Brain pericyte (primary cell): ENCODE measurements around the gene MRPS6.
A peak's percentile ranks its signal among the peaks of the same experiment; 100 is the strongest.

Source experiments
- DNase-seq: peaks from one replicate; pipeline ENCODE4 v3.0.0-alpha.2; 2012; ENCODE audit warnings: low read depth, low spot score

The MRPS6 gene

DNA sequence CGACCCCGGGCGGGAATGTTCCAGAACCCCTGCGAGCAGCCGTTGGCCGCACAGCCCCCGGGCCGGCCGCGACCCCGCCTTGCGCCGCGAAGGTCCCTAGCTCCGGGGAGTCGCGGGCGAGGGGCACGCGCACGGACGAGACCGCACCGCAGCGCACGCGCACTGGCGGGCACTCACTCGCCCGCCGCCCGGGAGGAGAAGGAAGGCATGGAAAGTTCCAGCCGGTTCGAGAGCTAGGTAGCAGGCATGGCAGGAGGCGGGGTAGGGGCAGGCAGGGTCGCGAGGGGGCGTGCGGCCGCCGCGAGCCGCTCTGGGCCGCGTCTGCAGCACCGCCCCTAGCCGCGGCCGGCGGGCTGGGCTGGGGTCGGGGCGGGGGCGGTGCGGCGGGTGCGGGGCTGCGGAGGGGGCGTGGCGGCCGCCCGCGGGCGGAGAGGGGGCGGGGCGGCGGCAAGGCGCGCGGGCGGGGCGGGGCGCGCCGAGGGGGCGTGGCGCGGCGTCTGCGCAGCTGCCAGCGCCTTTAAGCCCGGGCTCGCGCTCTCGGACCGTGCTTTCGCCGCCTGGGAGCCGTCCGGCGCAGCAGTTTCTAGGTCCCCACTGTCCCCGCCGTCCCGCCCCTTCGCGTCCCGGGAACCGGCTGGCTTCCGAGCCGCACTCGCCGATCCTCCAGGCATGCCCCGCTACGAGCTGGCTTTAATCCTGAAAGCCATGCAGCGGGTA, at the start of gene MRPS6, which contains the start of gene SLC5A3:
Gene MRPS6 (plus strand): TSS at position 547 of the 717 bp plus-strand sequence. CDS start 123 bp downstream, at position 670.
Gene SLC5A3 (plus strand): TSS at position 547 of the 717 bp plus-strand sequence. CDS start 21,621 bp downstream, outside the sequence.
- peak; percentile 29 for DNase-seq

DNA sequence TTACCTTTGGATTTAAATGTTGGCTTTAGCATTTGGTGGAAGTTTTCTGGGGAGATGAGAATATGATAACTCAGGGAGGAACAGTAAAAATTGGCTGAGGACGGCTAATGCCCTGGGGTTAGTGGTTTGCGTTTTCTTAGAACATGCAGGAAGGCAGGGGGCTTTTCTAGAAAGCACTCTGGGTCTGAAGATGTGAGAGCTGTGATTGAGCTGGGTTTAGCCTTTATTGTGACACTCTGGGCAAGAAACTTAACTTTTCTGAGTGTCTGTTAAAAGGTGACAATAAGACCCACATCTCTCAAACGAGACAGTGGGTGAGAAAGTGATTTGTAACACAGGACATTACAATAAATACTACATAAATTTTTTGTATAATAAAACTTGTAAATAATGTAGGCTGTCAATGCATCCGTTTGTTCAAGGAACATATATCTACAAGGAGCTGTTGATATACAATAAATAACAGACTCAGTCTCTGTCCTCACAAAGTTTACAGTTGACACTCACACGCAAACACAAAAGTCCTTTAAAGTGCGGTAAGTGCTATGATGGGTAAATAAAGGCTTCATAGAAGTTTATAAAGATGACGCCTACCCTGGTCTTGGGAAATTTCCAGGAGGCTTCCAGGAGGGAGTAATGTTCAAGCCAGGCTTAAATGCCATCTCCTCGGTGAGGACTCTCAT, 49.5 kb upstream of the MRPS6 start:
- DNase-seq = no peak

DNA sequence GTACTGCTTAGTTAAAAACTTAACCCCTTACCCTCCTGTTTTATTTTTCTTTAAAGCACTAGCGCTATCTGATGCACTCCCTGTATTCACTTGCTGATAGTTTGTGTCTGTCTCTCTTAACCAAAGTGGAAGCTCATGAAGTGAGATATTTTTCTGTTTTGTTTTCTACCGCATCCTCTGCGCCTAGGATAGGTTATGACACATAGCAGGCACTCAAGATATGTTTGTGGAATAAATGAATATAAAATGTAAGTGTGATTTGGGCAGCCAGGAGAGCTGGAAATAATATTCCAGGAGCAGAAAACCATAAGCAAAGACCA, 49.0 kb upstream of the MRPS6 start:
- no peak for DNase-seq

DNA sequence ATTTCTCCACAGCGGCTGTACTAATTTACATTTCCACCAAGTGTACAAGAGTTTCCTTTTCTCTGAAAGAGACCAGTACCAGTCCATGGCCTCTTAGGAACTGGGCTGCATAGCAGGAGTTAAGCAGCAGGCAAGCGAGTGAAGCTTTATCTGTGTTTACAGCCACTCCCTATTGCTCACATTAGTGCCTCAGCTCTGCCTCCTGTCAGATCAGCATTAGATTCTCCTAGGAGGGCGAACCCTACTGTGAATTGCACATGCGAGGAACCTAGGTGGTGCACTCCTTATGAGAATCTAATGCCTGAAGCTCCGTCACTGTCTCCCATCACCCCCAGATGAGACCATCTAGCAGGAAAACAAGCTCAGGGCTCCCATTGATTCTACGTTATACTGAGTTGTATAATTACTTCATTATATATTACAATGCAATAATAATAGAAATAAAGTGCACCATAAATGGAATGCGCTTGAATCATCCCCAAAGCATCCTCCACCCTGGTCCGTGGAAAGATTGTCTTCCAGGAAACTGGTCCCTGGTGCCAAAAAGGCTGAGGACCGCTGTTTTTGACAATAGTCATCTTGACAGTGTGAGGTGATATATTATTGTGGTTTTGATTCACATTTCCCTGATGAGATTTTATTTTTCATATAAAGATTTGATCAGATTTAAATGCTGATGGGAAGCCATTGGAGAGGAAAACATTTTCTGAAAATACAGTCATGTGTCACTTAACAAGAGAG, 45.5 kb upstream of the MRPS6 start:
- DNase-seq = no peak

DNA sequence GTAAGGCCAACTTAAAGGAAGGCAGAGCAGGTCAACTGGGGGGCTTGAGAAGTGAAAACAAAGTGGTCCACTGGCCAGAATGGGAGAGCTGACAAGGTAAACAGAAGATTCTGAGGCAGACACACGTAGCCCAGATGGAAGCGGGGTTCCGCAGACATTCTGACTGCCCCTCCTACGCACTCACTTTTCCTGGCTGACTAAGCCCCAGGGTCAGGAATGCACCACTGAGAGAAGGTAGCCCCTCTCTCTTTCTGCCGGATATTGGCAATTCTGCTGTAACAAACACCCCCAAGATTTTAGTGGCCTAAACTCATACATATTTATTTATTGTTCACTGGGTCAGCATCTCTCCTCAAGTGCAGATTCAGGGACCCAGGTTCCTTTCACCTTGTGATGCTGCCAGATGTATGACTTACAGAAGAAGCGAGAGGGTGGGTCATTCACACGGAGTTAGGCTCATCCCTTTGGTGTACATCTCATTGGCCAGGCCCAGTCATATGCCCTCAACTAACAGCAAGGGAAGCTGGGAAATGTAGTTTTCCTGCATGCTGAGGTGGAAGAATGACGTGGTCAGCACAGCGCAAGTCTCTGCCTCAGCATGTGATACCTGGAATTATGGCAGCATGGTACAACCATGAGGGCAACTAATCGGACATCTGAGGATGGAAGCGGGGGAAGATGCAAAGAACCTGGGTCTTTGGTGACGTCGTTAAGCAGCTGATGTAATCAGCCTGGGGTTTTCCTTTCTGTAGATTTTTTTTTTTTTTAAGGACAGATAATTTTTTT, 43.4 kb upstream of the MRPS6 start:
- DNase-seq = peak; percentile 50

DNA sequence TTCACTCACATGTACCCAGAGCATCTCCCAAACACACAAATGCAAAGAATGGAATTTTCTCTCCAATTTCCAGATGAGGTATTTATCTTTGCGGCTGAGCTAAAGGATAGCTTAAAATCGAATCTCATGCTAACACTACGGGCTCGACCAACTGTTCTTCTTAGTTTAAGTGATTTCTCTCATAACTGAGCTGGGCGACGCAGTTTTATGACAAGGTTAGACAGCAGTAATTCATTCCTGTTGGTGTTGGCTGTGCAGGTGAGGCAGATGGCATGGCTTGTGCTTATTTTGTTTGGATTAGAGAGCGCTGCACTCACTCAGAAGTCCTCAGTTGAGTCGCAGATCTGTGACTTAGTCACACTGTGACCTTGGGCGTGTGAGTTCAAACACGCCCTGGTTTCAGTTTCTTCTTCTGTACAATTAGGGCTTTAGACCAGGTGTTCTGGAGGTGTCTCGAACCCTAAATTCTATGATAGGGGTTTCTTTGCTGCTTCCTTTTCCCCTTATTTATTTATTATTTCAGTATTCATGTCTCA, 41.5 kb upstream of the MRPS6 start:
- DNase-seq = no peak

DNA sequence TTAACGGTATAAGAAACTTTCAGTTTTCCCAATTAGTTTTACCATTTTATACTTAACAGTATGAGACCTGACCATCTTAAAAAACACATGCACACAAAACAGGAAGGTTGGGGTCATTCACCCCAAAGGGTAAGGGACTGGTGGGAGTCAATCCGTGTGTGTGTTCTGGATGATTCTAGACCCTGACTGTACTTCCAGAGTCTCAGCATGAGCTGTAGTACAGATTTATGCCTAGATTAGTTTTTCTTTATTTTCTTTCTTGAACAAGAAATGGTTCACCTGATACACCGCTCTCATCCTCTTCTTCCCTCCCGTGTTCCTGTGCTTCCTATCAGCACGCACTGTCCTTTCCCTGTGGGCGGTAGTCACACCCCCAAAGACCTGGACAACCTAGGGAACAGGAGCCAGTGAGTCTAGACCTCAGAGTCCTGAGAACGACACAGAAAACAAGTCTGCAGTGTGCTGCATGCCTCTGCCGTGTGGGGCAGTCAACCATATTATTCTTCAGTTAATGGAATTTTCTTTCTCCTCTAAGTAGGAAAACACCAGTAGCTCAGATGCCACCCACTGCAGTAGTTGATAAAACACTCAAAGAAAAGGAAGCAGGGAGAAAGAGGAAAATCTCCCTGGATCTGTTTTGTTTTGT, 38.9 kb upstream of the MRPS6 start:
- no peak for DNase-seq

DNA sequence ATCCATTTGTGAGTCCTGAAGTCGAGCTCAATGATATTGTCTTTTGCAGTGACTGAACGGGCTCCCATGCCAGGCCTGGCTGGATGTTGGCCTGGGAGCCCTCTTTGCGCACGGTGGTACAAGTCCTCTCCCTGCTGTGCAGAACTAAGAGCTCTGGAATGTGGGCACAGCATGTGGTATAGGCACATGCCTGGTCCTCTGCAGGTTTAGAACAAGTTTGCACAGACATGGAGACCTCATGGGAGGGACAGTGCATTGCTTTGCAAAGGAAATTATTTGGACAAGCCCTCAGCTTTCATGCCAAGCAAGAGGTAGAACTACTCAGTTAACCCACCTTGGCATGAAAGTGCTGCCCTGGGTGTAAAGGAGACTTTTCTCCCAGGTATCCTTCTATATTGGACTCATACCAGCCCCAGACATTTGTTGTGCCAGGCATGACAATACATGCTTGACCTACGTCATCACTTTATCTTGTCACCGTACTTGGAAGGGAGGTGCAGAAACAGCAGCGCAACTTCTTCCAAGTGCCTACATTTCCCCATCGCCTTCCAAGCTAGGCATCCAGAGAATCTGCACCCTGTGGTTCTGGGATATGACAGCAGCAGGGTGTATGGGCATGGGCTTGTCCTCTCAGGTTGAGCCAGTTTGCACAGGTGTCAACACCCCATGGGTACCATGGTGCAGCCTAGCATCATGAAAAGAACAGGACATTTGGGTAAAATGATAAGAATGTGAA, 37.6 kb upstream of the MRPS6 start:
- no peak for DNase-seq

DNA sequence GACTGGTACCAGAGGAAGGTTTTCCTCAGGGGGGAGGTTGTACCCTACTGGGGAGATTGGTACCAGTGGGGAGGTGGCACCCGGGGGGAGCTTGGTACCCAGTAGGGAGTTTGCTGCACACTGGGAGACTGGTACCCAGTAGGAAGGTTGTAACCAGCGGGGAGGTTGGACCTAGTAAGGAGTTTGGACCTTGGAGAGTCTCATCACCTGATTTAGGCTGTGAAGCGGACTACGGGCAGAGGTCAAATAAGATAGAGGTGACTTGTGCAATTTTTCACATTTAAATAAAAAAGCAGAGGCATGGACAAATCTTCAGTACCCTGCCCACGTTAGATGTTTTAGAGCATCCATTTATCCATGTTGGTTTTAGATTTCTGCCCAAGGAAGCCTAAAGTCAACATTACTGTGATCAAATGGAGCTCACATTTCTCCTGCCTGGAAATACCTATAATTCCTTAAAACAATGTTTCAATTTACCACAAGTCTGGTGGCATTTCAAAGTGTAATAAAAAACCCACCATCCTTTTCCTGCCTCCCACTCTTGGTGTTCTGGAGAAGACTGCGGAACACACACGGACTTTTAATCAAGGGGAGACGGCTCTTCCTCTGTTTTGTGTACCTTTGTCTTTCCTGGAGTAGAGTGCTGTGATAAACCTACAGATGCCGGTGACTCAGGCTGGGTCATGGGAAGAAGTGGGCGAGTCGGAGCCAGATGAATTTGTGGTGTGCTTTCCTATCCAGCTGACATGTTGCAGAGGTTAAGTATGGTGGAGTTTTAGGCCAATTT, 36.2 kb upstream of the MRPS6 start:
- no peak for DNase-seq

DNA sequence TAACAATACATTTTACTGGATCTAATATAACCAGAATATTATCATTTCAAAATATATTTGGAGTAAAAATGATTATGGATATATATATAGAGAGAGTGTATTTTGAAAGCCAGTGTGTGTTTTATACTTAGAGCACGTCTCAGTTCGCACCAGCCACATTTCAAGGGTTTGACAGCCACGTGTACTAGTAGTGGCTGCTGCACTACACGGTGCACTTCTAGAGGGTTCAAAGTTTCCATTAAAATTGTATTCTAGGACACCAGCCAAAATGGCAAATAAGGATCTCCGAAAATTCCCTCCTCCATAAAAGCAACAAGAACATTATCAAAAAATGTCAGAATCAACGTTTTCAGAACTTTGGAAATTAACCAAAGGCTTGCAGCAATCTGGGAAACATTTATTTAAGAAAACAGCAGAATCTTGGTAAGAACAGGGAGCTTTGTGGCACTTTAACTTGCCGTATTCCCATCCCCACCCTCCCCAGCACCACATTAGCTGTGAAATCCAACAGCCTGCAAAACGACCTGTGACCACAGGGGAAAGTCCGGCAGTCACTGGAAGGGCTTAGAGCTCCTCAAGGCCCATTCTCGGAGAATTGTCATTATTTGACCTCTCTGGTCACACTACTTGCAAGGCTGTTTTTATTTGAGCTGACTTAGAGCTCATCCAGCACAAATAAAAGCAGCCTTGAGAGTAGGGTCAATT, 33.5 kb upstream of the MRPS6 start:
- no peak for DNase-seq

DNA sequence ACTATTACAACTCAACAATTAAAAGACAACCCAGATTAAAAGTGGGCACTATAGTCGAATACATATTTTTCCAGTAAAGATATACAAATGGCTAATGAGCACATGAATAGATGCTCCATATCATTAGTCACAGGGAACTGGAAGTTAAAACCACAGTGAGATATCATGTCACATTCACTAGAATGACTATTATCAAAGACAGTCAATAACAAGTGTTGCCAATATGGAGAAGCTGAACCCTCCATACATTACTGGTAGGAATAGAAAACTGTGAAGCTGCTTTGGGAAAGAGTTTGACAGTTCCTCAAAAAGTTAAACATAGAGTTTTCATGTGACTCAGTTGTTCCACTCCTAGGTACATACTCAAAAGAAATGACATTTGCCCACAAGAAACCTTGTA, 30.6 kb upstream of the MRPS6 start:
- DNase-seq = no peak

DNA sequence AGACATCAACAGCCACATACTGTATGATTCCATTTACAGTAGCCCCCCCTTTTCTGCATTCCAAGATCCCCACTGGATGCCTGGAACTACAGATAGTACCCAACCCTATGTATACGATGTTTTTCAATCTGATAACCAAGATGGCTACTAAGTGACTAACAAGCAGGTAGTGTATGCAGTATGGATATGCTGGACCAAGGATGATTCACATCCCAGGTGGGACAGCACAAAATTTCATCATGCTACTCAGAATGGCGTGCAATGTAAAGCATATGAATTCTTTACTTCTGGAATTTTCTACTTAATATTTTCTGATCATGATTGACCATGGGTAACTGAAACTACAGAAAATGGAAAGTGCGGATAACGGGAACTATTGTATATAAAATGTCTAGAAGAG, 30.0 kb upstream of the MRPS6 start:
- no peak for DNase-seq

DNA sequence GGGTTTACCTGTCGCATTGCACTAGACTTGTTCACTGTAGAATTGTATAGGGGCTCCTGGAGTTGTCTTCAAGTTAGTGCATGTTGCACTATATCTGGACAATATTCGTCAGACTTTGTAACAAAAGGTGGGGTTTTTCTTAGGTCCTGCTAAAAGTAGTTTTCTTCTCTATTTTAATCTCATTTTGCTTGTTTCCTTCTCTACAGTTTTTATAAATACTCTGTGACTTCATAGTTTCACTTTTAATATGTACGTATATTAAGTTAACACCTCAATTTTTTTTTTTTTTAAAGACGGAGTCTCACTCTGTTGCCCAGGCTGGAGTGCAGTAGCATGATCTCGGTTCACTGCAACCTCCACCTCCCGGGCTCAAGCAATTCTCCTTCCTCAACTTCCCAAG, 26.5 kb upstream of the MRPS6 start:
- DNase-seq = no peak

DNA sequence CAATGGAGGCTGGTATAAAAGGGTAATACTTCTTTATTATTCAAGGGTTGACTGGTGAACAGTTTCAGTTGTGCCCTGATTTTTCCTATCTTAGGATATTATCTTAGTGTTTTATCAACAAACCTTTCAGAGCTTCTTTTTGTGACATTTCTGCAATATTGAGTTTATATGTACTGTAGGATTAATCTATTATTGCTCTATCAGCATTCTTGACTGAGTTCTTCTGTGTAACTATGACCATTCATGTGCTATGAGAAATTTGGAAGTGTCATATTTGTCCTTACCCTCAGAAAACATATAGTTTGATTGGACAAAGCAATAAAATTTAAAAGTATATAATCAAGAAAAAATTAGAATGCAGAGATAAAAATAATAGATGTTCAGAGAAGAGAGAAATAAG, 25.5 kb upstream of the MRPS6 start:
- no peak for DNase-seq

DNA sequence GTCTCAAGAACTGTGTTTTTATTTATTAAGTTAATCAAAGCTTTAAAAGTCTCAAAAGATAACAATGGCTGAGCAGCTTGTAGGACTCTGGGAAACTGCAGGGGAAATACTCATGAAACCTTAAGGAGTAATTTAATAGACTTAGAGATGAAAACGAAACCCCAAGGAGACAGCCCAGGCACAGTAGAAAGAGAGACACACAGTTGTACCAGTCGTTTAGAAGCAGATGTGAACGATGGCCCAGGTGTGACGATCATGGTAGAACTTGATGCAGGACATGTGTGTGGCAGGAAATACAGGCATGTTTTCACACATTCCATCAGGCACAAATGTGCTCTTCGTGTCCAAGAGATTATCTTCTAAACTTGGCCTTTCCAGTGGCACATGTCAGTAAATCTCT, 21.2 kb upstream of the MRPS6 start:
- no peak for DNase-seq

DNA sequence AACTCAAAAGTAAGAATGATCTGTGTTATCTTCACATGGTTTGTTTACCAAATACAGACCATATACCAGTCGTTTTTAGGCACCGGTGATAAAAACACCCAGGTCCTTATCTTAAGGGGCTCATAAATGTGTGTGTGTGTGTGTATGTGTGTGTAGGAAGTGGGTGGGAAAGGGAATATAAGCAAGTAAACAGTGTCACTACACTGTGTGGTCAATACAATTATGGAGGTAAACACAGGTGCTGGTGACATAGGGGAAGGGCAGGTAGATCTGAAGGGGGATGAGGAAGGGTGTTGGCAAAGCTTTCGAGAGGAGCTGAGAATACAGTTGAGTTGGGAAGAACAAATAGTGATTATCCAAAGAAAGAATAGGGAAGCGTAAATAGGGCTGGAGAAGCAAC, 19.1 kb upstream of the MRPS6 start:
- DNase-seq = no peak

DNA sequence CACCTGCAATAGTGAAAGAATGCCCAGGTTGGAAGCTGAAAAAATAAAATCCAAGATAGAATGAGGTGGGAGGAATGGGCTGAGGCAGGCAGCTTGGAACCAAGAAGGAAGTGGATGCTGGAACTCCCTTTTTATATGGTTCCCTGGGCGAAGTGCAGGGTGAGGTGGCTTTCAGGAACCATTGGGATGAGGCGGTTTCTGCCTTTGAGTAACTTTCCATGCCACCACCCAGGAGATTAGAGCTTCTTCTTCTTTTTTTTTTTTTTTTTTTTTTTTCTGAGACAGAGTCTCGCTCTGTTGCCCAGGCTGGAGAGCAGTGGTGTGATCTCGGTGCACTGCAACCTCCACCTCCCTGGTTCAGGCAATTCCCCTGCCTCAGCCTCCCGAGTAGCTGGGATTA, 17.8 kb upstream of the MRPS6 start:
- no peak for DNase-seq

DNA sequence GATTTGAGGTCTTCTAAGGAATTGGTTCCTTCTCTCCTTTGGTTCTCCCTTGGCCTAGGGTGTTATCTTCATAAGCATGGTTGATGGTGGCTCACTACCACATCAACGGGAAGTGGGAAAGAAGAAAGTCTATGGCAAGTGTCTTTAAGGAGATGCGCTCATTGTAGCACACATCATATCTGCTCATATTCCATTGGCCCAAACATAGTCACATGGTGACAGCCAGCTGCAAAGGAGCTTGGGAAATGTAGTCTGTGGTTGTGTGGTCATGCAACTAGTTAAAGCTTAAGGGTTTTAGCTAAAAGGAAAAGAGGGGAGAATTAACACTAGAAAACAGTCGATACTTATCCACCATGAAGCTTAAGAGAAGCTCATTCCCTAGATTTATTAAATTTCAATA, 11.4 kb upstream of the MRPS6 start:
- no peak for DNase-seq

DNA sequence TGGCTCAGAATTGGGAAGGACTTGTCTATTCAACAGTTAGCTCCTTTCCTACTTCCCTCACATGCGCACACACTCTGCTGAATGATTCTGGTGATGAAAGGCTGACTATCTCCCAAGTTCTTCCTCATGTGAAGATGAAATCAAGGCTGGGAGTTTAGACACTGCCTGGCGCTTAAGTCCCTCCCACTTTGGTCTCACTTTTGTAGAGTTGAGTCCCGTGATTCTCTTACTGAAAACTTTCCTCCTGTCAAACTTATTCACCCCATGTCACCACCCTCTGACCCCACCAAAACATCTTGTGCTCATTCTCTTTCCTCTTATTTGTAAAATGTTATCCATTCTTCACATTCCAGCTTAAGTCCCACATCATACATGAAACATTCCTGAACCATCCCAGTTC, 8.4 kb upstream of the MRPS6 start:
- no peak for DNase-seq
